Ascending aorta (tissue), 2 donors: ENCODE results near the gene PRMT7. TPM values are rescaled to one million over a fixed set of nuclear protein-coding genes. Genes with fewer than 3 reads are reported as not detected.
A peak's percentile ranks its signal among the peaks of the same experiment; 100 is the strongest.

Source experiments
- DNase-seq, 2 donors: peaks; one replicate each; pipeline ENCODE4 v3.0.0-alpha.2; 2019; ENCODE audit warnings: low spot score in 2 of 2
- H3K27ac ChIP-seq, 2 donors: fragments of 200-600 bp; sonication (generic); one replicate each; pipeline ENCODE4 v1.5.1; 2016 to 2017; ENCODE audit warnings: mild to moderate bottlenecking in 1 of 2
- H3K27me3 ChIP-seq: fragments of 200-600 bp; sonication (generic); one replicate; pipeline ENCODE4 v1.5.1; 2017
- H3K36me3 ChIP-seq, 2 donors: fragments of 200-600 bp; sonication (generic); one replicate each; pipeline ENCODE4 v1.5.1; 2016
- H3K4me1 ChIP-seq, 2 donors: fragments of 200-600 bp; sonication (generic); one replicate each; pipeline ENCODE4 v1.5.1; 2016 to 2017; ENCODE audit warnings: mild to moderate bottlenecking in 1 of 2
- H3K4me3 ChIP-seq, 2 donors: fragments of 200-600 bp; sonication (generic); one replicate each; pipeline ENCODE4 v1.5.1; 2016 to 2017; ENCODE audit warnings: mild to moderate bottlenecking in 1 of 2
- H3K9me3 ChIP-seq, 2 donors: fragments of 200-600 bp; sonication (generic); one replicate each; pipeline ENCODE4 v1.5.1; 2016
- intact Hi-C: fragments of 100-400 bp; cut with DNase I; formaldehyde crosslinking; loops from one replicate; pipeline ENCODE4 v1.15.1; 2023
- total RNA-seq: library from RNA; depleted of rRNA; stranded (reverse); fragments of >200 nt; gene quantifications from one replicate; pipeline ENCODE4 v1.1.0, GENCODE V29; 2016
- TF ChIP-seq, protein P1 (sequence below), 3 experiments: fragments of 200-600 bp in 2 of 3; fragments of 450-650 bp in 1 of 3; sonication (generic) in 2 of 3; IDR thresholded peaks; one replicate each; pipeline ENCODE4 v1.5.1; 2016 to 2019; ENCODE audit warnings: antibody characterized with exemption in 3 of 3, mild to moderate bottlenecking in 1 of 3, moderate library complexity in 1 of 3

The PRMT7 gene
- total RNA-seq, 1 donor from 2014 or later, result 25.1 TPM

DNA sequence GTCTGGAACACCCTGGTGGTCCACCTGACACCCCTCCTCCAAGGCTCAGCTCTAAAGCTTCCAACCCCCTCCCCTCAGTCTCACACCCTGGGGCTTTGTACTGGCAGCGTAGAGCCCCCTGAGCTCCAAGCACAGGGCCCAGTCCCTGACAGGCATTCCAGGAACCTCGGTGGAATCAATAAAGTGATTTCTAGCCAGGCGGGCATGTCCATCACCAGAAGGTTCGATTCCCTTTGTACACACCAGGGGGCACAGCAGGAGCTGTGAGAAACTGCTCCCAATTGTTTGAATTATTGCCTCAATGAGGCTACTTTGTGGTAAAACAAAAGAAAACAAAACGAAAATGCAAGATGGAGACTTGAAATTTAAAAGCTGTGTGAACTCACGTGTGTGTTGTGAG lies 85.7 kb downstream of the PRMT7 start:
- intact Hi-C loops, result no loop called here
- Histone ChIP-seq H3K27me3 (no peaks in the 10 kb centered on the region), H3K4me3 (no peak overlapping the region), H3K4me1 (no peaks in the 10 kb centered on the region), H3K36me3 (no peaks in the 10 kb centered on the region), H3K27ac (no peak overlapping the region), H3K9me3 (no peaks in the 10 kb centered on the region)
- TF ChIP-seq, protein P1, sequence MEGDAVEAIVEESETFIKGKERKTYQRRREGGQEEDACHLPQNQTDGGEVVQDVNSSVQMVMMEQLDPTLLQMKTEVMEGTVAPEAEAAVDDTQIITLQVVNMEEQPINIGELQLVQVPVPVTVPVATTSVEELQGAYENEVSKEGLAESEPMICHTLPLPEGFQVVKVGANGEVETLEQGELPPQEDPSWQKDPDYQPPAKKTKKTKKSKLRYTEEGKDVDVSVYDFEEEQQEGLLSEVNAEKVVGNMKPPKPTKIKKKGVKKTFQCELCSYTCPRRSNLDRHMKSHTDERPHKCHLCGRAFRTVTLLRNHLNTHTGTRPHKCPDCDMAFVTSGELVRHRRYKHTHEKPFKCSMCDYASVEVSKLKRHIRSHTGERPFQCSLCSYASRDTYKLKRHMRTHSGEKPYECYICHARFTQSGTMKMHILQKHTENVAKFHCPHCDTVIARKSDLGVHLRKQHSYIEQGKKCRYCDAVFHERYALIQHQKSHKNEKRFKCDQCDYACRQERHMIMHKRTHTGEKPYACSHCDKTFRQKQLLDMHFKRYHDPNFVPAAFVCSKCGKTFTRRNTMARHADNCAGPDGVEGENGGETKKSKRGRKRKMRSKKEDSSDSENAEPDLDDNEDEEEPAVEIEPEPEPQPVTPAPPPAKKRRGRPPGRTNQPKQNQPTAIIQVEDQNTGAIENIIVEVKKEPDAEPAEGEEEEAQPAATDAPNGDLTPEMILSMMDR (IDR thresholded peaks at IDR 0.05), result peak in 2 of 3 experiments; percentile 16 to 23
- DNase-seq, result no peak

DNA sequence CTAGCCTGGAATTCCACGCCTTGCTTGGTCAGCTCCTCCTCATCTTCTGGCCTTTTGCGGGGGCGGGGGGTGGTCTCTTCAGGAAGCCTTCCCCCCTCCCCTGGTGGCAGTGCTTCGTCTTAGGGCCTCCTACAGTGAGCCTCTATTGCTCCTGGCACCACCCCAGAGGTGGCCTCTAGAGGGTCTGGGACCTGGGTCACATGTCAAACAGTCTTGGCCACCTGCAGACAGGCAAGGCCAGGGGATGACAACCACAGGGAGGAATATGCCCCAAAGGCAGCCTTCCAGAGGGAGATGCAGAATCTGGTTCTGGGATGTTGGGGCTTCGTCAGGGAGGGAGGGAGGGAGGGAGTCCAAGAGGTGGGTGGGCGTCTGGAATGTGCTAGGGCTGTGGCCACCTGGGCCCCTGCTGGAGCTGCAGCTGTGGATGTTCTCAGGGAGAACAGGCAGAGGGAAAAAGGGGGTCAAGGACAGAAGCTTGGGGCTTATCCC lies 86.9 kb downstream of the PRMT7 start:
- TF ChIP-seq, protein P1 (IDR thresholded peaks at IDR 0.05), result no peak
- intact Hi-C loops, result no loop called here

DNA sequence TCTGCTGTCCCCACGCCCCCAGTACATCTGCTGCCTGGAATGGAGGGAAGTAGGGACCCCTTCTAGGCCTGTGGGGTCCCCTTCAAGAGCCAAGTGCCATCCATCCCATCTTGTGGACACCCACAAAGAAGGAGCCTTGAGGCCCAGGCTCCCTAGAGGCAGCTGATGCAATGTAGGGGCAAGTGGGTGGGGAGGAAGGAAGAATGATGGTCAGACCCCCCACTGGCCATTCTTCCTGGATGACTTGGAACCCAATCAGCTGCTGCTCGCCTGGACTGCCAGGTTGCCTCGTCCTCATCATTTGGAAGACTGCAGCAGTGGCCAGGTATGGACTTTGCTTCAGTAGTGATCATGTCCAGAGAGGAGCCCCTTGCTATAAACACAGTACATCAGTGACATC lies 88.6 kb downstream of the PRMT7 start:
- Histone ChIP-seq H3K4me3 (no peak overlapping the region), H3K36me3 (no peaks in the 10 kb centered on the region), H3K9me3 (no peaks in the 10 kb centered on the region), H3K27me3 (no peaks in the 10 kb centered on the region), H3K4me1 (no peaks in the 10 kb centered on the region), H3K27ac (no peak overlapping the region)
- DNase-seq, result no peak
- TF ChIP-seq, protein P1 (IDR thresholded peaks at IDR 0.05), result no peak
- intact Hi-C loops, result no loop called here

More for the DNA sequence above, 86.9 kb downstream of the PRMT7 start:
- H3K4me3 ChIP-seq, result no peak overlapping the region
- no peak overlapping the region for H3K27ac ChIP-seq
- DNase-seq, result no peak
- H3K9me3 ChIP-seq, result no peaks in the 10 kb centered on the region
- H3K4me1 ChIP-seq, result no peaks in the 10 kb centered on the region
- no peaks in the 10 kb centered on the region for H3K27me3 ChIP-seq
- no peaks in the 10 kb centered on the region for H3K36me3 ChIP-seq

GRCh38 chr16:68400083-68400923 lies 89.5 kb downstream of the PRMT7 start:
- Histone ChIP-seq H3K36me3 (no peaks in the 10 kb centered on the region), H3K4me1 (no peaks in the 10 kb centered on the region), H3K27me3 (no peaks in the 10 kb centered on the region), H3K4me3 (no peak overlapping the region), H3K9me3 (no peaks in the 10 kb centered on the region), H3K27ac (no peak overlapping the region)
- no peak for DNase-seq
- TF ChIP-seq, protein P1 (IDR thresholded peaks at IDR 0.05), result no peak
- intact Hi-C loops, result no loop called here

DNA sequence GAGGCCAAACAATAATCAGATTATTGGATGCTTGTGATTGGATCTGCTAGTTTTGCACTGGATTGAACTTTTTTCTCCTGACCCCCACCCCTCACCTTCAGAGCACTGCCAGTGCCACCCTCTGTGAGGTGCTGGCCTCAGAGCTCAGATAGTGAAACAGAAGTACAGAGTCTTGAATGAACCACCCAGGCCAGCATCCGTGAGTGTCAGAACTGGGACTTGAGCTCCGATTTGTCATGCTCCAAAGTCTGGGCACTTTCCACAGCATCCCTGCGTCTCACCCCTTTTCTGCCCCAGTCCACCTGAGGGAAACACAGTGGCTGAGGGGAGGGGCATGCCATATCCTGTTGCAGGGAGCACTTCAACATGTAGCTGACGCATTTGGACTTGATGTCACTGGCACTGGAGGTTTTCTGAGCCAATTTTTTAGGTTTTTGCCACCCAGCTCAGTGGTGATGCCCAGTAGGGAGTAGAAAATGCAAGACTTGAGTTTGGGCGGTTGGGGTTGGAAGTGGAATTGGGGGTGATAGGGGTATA lies 90.2 kb downstream of the PRMT7 start:
- Histone ChIP-seq H3K27me3 (no peaks in the 10 kb centered on the region), H3K36me3 (no peaks in the 10 kb centered on the region), H3K4me3 (no peak overlapping the region), H3K27ac (no peak overlapping the region), H3K4me1 (no peaks in the 10 kb centered on the region), H3K9me3 (no peaks in the 10 kb centered on the region)
- DNase-seq, result no peak
- intact Hi-C loops, result no loop called here
- TF ChIP-seq, protein P1 (IDR thresholded peaks at IDR 0.05), result no peak
